ENCODE measurements around the gene PMF1. TPM values are rescaled to one million over a fixed set of nuclear protein-coding genes. Genes with fewer than 3 reads are reported as not detected.
A peak's percentile ranks its signal among the peaks of the same experiment; 100 is the strongest.
"Not testable (repeated sequence)": the region's sequence is repeated elsewhere in the genome, so short reads cannot be mapped to it uniquely, and the experiment has no call there.

The PMF1 gene
- total RNA-seq, 8 experiments from 2014 or later, result 19.8 to 131 (median 46.3) TPM

- Histone ChIP-seq H3K27ac (no peak overlapping the region), H3K4me3 (no peak overlapping the region), H3K4me1 (replicated peaks in 1 of 2) (peaks cover 12% of the 10 kb centered on the region in 2 donors)
- no peak for ATAC-seq (replicated peaks in 6 of 8)
- 88 to 100% (median 100%) methylated on average over 1 to 3 of the region's 3 CpGs; no CpG with 5 or more reads in 5 of the 10 experiments for WGBS, 10 experiments
- in situ Hi-C loops (cut with MboI; ENCODE audit: low pct_unique_long_range_greater_than_20kb in 2 of 9, low sequenced_read_pairs in 9 of 9, unreplicated experiment in 9 of 9), result loop anchor here in 3 of 9 experiments (10.0 to 25.0 kb wide), 2 partner anchors 66 to 124 kb away; partner anchors contain the start of gene MEX3A (in 2 of the 3)
Observed at GRCh38 chr1:156211243-156211642, 1.6 kb upstream of the PMF1 start.

DNA sequence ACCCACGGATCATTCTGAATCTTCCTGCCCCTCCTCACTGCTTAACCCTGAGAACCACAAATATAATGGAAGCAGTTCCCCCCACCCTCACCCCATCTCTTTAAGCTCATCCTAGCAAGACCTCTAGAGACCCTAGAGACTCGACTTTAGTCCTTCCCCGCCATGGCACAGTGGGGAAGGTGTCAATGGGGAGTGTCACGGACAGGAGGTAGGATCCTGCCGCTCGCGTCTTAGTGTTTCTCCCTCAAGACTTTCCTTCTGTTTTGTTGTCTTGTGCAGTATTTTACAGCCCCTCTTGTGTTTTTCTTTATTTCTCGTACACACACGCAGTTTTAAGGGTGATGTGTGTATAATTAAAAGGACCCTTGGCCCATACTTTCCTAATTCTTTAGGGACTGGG, 677 bp upstream of the PMF1 start:
- WGBS, 10 experiments, result 50 to 100% (median 88%) methylated on average over 1 to 9 of the region's 9 CpGs; no CpG with 5 or more reads in 2 of the 10 experiments
- no peak for ATAC-seq (replicated peaks in 6 of 8)

GRCh38 chr1:156213644-156213966, 798 bp downstream of the PMF1 start:
- H3K4me1 ChIP-seq (replicated peaks in 1 of 2), result peaks cover 12% of the 10 kb centered on the region in 2 donors
- WGBS, 10 experiments, result 0 to 73% (median 23%) methylated on average over 1 to 11 of the region's 11 CpGs
- H3K4me3 ChIP-seq, result peak overlapping the region; percentile 58 to 82 (median 67)
- H3K27ac ChIP-seq, result peak overlapping the region; percentile 98 to 99
- in situ Hi-C loops (cut with MboI; ENCODE audit: low pct_unique_long_range_greater_than_20kb in 2 of 9, low sequenced_read_pairs in 9 of 9, unreplicated experiment in 9 of 9), result loop anchor here in 3 of 9 experiments (10.0 to 25.0 kb wide), 2 partner anchors 69 to 126 kb away; partner anchors contain the start of gene MEX3A (in 2 of the 3)
- ATAC-seq (replicated peaks in 6 of 8), result no peak

More for the DNA sequence above, 677 bp upstream of the PMF1 start:
- Histone ChIP-seq H3K27ac (peak overlapping the region; percentile 98 to 99), H3K4me3 (peak overlapping the region; percentile 58 to 82 (median 67)), H3K4me1 (replicated peaks in 1 of 2) (peaks cover 12% of the 10 kb centered on the region in 2 donors)
- in situ Hi-C loops (cut with MboI; ENCODE audit: low pct_unique_long_range_greater_than_20kb in 2 of 9, low sequenced_read_pairs in 9 of 9, unreplicated experiment in 9 of 9), result loop anchor here in 3 of 9 experiments (10.0 to 25.0 kb wide), 2 partner anchors 67 to 125 kb away; partner anchors contain the start of gene MEX3A (in 2 of the 3)

- peaks cover 12% of the 10 kb centered on the region in 2 donors for H3K4me1 ChIP-seq (replicated peaks in 1 of 2)
- ATAC-seq (replicated peaks in 6 of 8), result no peak
- in situ Hi-C loops (cut with MboI; ENCODE audit: low pct_unique_long_range_greater_than_20kb in 2 of 9, low sequenced_read_pairs in 9 of 9, unreplicated experiment in 9 of 9), result loop anchor here in 3 of 9 experiments (10.0 to 25.0 kb wide), 2 partner anchors 69 to 127 kb away; partner anchors contain the start of gene MEX3A (in 2 of the 3)
- peak overlapping the region; percentile 58 to 82 (median 67) for H3K4me3 ChIP-seq
- H3K27ac ChIP-seq, result peak overlapping the region; percentile 98 to 99
- WGBS, 10 experiments, result 77 to 95% (median 87%) methylated on average over 4 to 16 of the region's 16 CpGs; no CpG with 5 or more reads in 1 of the 10 experiments
Observed at GRCh38 chr1:156214024-156214748, 1.4 kb downstream of the PMF1 start.

DNA sequence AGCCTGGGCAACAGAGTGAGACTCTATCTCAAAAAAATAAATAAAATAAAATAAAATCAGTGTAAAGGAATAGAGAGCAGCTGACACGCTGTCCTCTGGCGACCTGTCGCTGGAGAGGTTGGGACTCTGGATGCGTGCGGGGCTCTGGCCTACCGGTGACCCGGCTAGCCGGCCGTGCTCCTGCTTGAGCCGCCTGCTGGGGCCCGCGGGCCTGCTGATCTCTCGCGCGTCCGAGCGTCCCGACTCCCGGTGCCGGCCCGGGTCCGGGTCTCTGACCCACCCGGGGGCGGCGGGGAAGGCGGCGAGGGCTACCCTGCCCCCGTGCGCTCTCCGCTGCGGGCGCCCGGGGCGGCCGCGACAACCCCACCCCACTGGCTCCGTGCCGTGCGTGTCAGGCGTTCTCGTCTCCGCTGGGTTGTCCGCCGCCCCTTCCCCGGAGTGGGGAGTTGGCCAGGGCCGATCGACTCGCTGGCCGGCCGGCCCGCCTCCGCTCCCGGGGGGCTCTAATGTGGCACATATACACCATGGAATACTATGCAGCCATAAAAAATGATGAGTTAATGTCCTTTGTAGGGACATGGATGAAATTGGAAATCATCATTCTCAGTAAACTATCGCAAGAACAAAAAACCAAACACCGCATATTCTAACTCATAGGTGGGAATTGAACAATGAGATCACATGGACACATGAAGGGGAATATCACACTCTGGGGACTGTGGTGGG, 3.7 kb downstream of the PMF1 start:
- H3K4me1 ChIP-seq (replicated peaks in 1 of 2), result peaks cover 12% of the 10 kb centered on the region in 2 donors
- in situ Hi-C loops (cut with MboI; ENCODE audit: low pct_unique_long_range_greater_than_20kb in 2 of 9, low sequenced_read_pairs in 9 of 9, unreplicated experiment in 9 of 9), result loop anchor here in 3 of 9 experiments (10.0 to 25.0 kb wide), 2 partner anchors 72 to 129 kb away; partner anchors contain the start of gene MEX3A (in 2 of the 3)
- H3K27ac ChIP-seq; H3K4me3 ChIP-seq; ATAC-seq (replicated peaks in 6 of 8): not testable (repeated sequence)
- 95 to 100% (median 97%) methylated on average over 1 to 21 of the region's 55 CpGs; no CpG with 5 or more reads in 5 of the 10 experiments for WGBS, 10 experiments

DNA sequence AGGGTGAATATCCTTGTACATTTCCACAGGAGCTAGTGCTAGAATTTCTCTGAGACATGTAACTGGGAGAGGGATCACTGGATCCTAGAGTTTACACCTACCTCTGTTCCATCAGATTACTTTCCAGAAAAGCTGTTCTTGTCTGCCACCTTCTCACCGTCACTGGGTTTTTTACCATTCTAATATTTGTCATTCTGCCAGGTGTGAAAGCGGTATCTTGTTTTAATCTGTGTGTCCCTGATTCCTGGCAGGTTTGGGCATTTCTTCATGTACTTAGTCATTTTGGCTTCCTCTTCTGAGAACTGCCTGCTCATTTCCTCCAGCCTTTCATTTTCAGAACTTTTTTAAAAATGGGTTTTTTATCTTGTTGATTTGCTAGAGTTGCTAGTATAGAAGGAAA, 5.1 kb downstream of the PMF1 start:
- 31 to 100% (median 95%) methylated on average over 1 to 2 of the region's 2 CpGs for WGBS, 10 experiments
- H3K4me1 ChIP-seq (replicated peaks in 1 of 2), result peaks cover 7% of the 10 kb centered on the region in 2 donors
- in situ Hi-C loops (cut with MboI; ENCODE audit: low pct_unique_long_range_greater_than_20kb in 2 of 9, low sequenced_read_pairs in 9 of 9, unreplicated experiment in 9 of 9), result loop anchor here in 3 of 9 experiments (10.0 to 25.0 kb wide), 2 partner anchors 73 to 131 kb away; partner anchors contain the start of gene MEX3A (in 2 of the 3)
- ATAC-seq (replicated peaks in 6 of 8), result no peak
- H3K4me3 ChIP-seq, result no peak overlapping the region
- H3K27ac ChIP-seq, result no peak overlapping the region

GRCh38 chr1:156220226-156220625, 7.4 kb downstream of the PMF1 start:
- 80 to 100% (median 94%) methylated on average over 1 to 8 of the region's 9 CpGs; no CpG with 5 or more reads in 4 of the 10 experiments for WGBS, 10 experiments
- Histone ChIP-seq H3K4me3 (no peak overlapping the region), H3K27ac (no peak overlapping the region), H3K4me1 (replicated peaks in 1 of 2) (no peaks in the 10 kb centered on the region)
- in situ Hi-C loops (cut with MboI; ENCODE audit: low pct_unique_long_range_greater_than_20kb in 2 of 9, low sequenced_read_pairs in 9 of 9, unreplicated experiment in 9 of 9), result loop anchor here in 5 of 9 experiments (10.0 to 25.0 kb wide), 4 partner anchors 75 to 135 kb away; partner anchors contain the start of gene MEX3A (in 3 of the 5)
- no peak for ATAC-seq (replicated peaks in 6 of 8)

GRCh38 chr1:156221986-156222692, 9.3 kb downstream of the PMF1 start:
- no peak for ATAC-seq (replicated peaks in 6 of 8)
- 89 to 100% (median 95%) methylated on average over 1 to 12 of the region's 13 CpGs; no CpG with 5 or more reads in 3 of the 10 experiments for WGBS, 10 experiments
- in situ Hi-C loops (cut with MboI; ENCODE audit: low pct_unique_long_range_greater_than_20kb in 2 of 9, low sequenced_read_pairs in 9 of 9, unreplicated experiment in 9 of 9), result loop anchor here in 5 of 9 experiments (10.0 to 25.0 kb wide), 4 partner anchors 77 to 137 kb away; partner anchors contain the start of gene MEX3A (in 3 of the 5)
- Histone ChIP-seq H3K27ac (no peak overlapping the region), H3K4me1 (replicated peaks in 1 of 2) (no peaks in the 10 kb centered on the region), H3K4me3 (no peak overlapping the region)

- H3K27ac ChIP-seq, result no peak overlapping the region
- H3K4me3 ChIP-seq, result no peak overlapping the region
- WGBS, 10 experiments, result 0 to 5% (median 0%) methylated on average over 1 to 2 of the region's 2 CpGs; no CpG with 5 or more reads in 3 of the 10 experiments
- no peak for ATAC-seq (replicated peaks in 6 of 8)
- in situ Hi-C loops (cut with MboI; ENCODE audit: low pct_unique_long_range_greater_than_20kb in 2 of 9, low sequenced_read_pairs in 9 of 9, unreplicated experiment in 9 of 9), result loop anchor here in 6 of 9 experiments (10.0 to 25.0 kb wide), 5 partner anchors 81 to 141 kb away; partner anchors contain the start of gene MEX3A (in 3 of the 6)
- no peaks in the 10 kb centered on the region for H3K4me1 ChIP-seq (replicated peaks in 1 of 2)
Observed at GRCh38 chr1:156225677-156226014, 12.8 kb downstream of the PMF1 start.

DNA sequence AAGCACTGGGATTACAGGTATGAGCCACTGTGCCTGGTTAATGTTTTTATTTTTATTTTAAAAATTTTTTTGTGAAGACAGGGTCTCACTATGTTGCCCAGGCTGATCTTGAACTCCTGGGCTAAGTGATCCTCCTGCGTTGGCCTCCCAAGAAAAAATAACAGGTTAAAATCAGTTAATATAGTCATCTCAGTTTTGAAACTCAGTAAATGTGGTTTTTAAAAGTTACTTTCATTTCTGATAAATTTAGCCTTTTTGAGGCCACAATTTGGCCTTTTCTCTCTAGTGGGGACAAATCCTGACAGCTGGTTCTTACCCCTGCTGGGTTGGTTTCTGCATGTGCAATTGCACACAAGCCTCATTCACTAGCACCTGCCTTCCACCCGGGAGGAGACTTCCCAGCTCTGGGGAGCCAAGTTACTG, 13.3 kb downstream of the PMF1 start:
- no peak overlapping the region for H3K27ac ChIP-seq
- no peaks in the 10 kb centered on the region for H3K4me1 ChIP-seq (replicated peaks in 1 of 2)
- in situ Hi-C loops (cut with MboI; ENCODE audit: low pct_unique_long_range_greater_than_20kb in 2 of 9, low sequenced_read_pairs in 9 of 9, unreplicated experiment in 9 of 9), result loop anchor here in 6 of 9 experiments (10.0 to 25.0 kb wide), 5 partner anchors 81 to 141 kb away; partner anchors contain the start of gene MEX3A (in 3 of the 6)
- ATAC-seq (replicated peaks in 6 of 8), result no peak
- no peak overlapping the region for H3K4me3 ChIP-seq
- 67 to 100% (median 89%) methylated on average over 1 to 2 of the region's 2 CpGs; no CpG with 5 or more reads in 2 of the 10 experiments for WGBS, 10 experiments

DNA sequence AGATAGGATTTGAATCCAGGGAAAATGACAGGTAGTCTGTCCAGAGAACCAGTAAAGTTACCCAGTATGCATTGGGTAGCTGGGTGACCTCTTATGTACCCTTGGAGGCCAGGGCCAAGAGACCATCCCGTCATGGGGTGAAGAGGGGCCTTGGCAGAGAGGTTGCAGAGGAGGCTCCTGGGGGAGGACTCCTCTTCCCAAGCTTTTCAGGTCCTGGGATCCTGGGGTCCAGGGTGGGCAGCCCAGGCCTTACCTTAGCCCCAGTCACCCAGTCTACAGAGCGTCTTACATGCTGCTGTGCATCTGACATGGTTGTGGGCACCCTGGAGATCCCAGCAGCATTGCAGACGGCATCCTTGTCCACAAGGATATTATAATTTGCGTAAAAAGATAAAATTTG, 14.0 kb downstream of the PMF1 start:
- 67 to 100% (median 100%) methylated on average over 1 to 3 of the region's 4 CpGs; no CpG with 5 or more reads in 4 of the 10 experiments for WGBS, 10 experiments

GRCh38 chr1:156228501-156228900, 15.7 kb downstream of the PMF1 start:
- no peak overlapping the region for H3K4me3 ChIP-seq
- in situ Hi-C loops (cut with MboI; ENCODE audit: low pct_unique_long_range_greater_than_20kb in 2 of 9, low sequenced_read_pairs in 9 of 9, unreplicated experiment in 9 of 9), result loop anchor here in 6 of 9 experiments (10.0 to 25.0 kb wide), 5 partner anchors 84 to 144 kb away; partner anchors contain the start of gene MEX3A (in 3 of the 6)
- 70 to 100% (median 88%) methylated on average over 1 to 6 of the region's 7 CpGs; no CpG with 5 or more reads in 2 of the 10 experiments for WGBS, 10 experiments
- H3K4me1 ChIP-seq (replicated peaks in 1 of 2), result no peaks in the 10 kb centered on the region
- H3K27ac ChIP-seq, result no peak overlapping the region
- ATAC-seq (replicated peaks in 6 of 8), result no peak

More for the DNA sequence above, 14.0 kb downstream of the PMF1 start:
- Histone ChIP-seq H3K27ac (no peak overlapping the region), H3K4me3 (no peak overlapping the region), H3K4me1 (replicated peaks in 1 of 2) (no peaks in the 10 kb centered on the region)
- ATAC-seq (replicated peaks in 6 of 8), result no peak
- in situ Hi-C loops (cut with MboI; ENCODE audit: low pct_unique_long_range_greater_than_20kb in 2 of 9, low sequenced_read_pairs in 9 of 9, unreplicated experiment in 9 of 9), result loop anchor here in 6 of 9 experiments (10.0 to 25.0 kb wide), 5 partner anchors 82 to 142 kb away; partner anchors contain the start of gene MEX3A (in 3 of the 6)

All from motor neuron (in vitro differentiated cells).